ENCODE data around the gene CBX1. TPM values are rescaled to one million over a fixed set of nuclear protein-coding genes. Genes with fewer than 3 reads are reported as not detected.
"Not testable (repeated sequence)": the region's sequence is repeated elsewhere in the genome, so short reads cannot be mapped to it uniquely, and the experiment has no call there.

CBX1 gene
- total RNA-seq, 2 experiments from 2014 or later = 59.7 to 70.4 TPM

- peaks cover 36% of the 10 kb centered on the region; the same call in 1 of the 2 replicates for H3K79me2 ChIP-seq (ENCODE audit: insufficient read depth, low read depth, low read length)
- no peak overlapping the region for H3K27ac ChIP-seq (ENCODE audit: low read depth, low read length, poor library complexity, severe bottlenecking)
- no TSS peak for BruUV-seq (replicated peaks)
- ChIA-PET CTCF (ENCODE audit: unreplicated experiment) (no interaction called here), POLR2A (interaction anchor here (0.6 to 1.0 kb wide), 2 partner anchors 33 to 342 kb away, joined by 5 read pairs; partner anchors contain the start of gene NFE2L1)
- H3K4me3 ChIP-seq (ENCODE audit: low read depth, low read length, poor library complexity, severe bottlenecking) = no peak overlapping the region
- no peak overlapping the region for H2AFZ ChIP-seq (ENCODE audit: low read length)
- H4K20me1 ChIP-seq (ENCODE audit: insufficient read depth, low read length) = peaks cover 7% of the 10 kb centered on the region; the same call in 1 of the 2 replicates
- TF ChIP-seq EZH2phosphoT487 (IDR thresholded peaks at IDR 0.05; ENCODE audit: borderline replicate concordance, low read depth, low read length) = no peak
- no peak for TF ChIP-seq CTCF (conservative IDR thresholded peaks at IDR 0.05; ENCODE audit: low read length)
- no peaks in the 10 kb centered on the region for H3K9me2 ChIP-seq (ENCODE audit: insufficient read depth, low read length)
- no peak for DNase-seq (ENCODE audit: low spot score)
- intact Hi-C loops (cut with micrococcal nuclease; ENCODE audit: unreplicated experiment) = no loop called here
- peaks cover 3% of the 10 kb centered on the region; the same call in 1 of the 2 replicates for H3K36me3 ChIP-seq (ENCODE audit: insufficient read depth, low read length)
- no peaks in the 10 kb centered on the region for H3K9me3 ChIP-seq (ENCODE audit: low read length)
- no peak overlapping the region for H3K4me2 ChIP-seq (ENCODE audit: low read length)
- peaks cover 11% of the 10 kb centered on the region for H3K4me1 ChIP-seq (ENCODE audit: insufficient read depth, low read length, poor library complexity, severe bottlenecking)
These were observed 19.4 kb downstream of the CBX1 start for GRCh38 chr17:48081858-48082257.

- CTCF ChIA-PET (ENCODE audit: unreplicated experiment); H3K9me3 ChIP-seq (ENCODE audit: low read length); H3K4me2 ChIP-seq (ENCODE audit: low read length); intact Hi-C loops (cut with micrococcal nuclease; ENCODE audit: unreplicated experiment); DNase-seq (ENCODE audit: low spot score); BruUV-seq (replicated peaks); H3K27ac ChIP-seq (ENCODE audit: low read depth, low read length, poor library complexity, severe bottlenecking); H3K9me2 ChIP-seq (ENCODE audit: insufficient read depth, low read length); H3K4me3 ChIP-seq (ENCODE audit: low read depth, low read length, poor library complexity, severe bottlenecking); H4K20me1 ChIP-seq (ENCODE audit: insufficient read depth, low read length); H2AFZ ChIP-seq (ENCODE audit: low read length); H3K4me1 ChIP-seq (ENCODE audit: insufficient read depth, low read length, poor library complexity, severe bottlenecking): not testable (repeated sequence)
- peaks cover 48% of the 10 kb centered on the region for H3K36me3 ChIP-seq (ENCODE audit: insufficient read depth, low read length)
- peaks cover 14% of the 10 kb centered on the region; the same call in 1 of the 2 replicates for H3K79me2 ChIP-seq (ENCODE audit: insufficient read depth, low read depth, low read length)
- POLR2A ChIA-PET = interaction anchor here (0.8 kb wide), 1 partner anchor 21 kb away, joined by 3 read pairs; no protein-coding TSS in a partner anchor
These were observed 24.1 kb downstream of the CBX1 start for GRCh38 chr17:48077152-48077551.

GRCh38 chr17:48074322-48075081 lies 26.8 kb downstream of the CBX1 start:
- Histone ChIP-seq H3K79me2 (ENCODE audit: insufficient read depth, low read depth, low read length) (peaks cover 3% of the 10 kb centered on the region; the same call in 1 of the 2 replicates), H4K20me1 (ENCODE audit: insufficient read depth, low read length) (no peaks in the 10 kb centered on the region; the same call in 1 of the 2 replicates), H3K4me1 (ENCODE audit: insufficient read depth, low read length, poor library complexity, severe bottlenecking) (no peaks in the 10 kb centered on the region), H2AFZ (ENCODE audit: low read length) (no peak overlapping the region), H3K4me3 (ENCODE audit: low read depth, low read length, poor library complexity, severe bottlenecking) (no peak overlapping the region), H3K27ac (ENCODE audit: low read depth, low read length, poor library complexity, severe bottlenecking) (no peak overlapping the region), H3K9me3 (ENCODE audit: low read length) (no peaks in the 10 kb centered on the region), H3K9me2 (ENCODE audit: insufficient read depth, low read length) (no peaks in the 10 kb centered on the region), H3K36me3 (ENCODE audit: insufficient read depth, low read length) (peaks cover 73% of the 10 kb centered on the region), H3K4me2 (ENCODE audit: low read length) (no peak overlapping the region)
- TF ChIP-seq EZH2phosphoT487 (IDR thresholded peaks at IDR 0.05; ENCODE audit: borderline replicate concordance, low read depth, low read length) = no peak
- TF ChIP-seq CTCF (conservative IDR thresholded peaks at IDR 0.05; ENCODE audit: low read length) = peak; percentile 92
- POLR2A ChIA-PET = interaction anchor here (0.8 kb wide), 1 partner anchor 20 kb away, joined by 4 read pairs; no protein-coding TSS in a partner anchor
- CTCF ChIA-PET (ENCODE audit: unreplicated experiment) = interaction anchor here (0.7 kb wide), 1 partner anchor 9 kb away, joined by 3 read pairs; no protein-coding TSS in a partner anchor
- BruUV-seq (replicated peaks) = no TSS peak
- intact Hi-C loops (cut with micrococcal nuclease; ENCODE audit: unreplicated experiment) = loop anchor here (1.0 kb wide), 1 partner anchor 48 kb away; no protein-coding TSS in a partner anchor
- DNase-seq (ENCODE audit: low spot score) = peak; percentile 75

- H3K4me3 ChIP-seq (ENCODE audit: low read depth, low read length, poor library complexity, severe bottlenecking); BruUV-seq (replicated peaks); H4K20me1 ChIP-seq (ENCODE audit: insufficient read depth, low read length); H3K9me2 ChIP-seq (ENCODE audit: insufficient read depth, low read length); H3K9me3 ChIP-seq (ENCODE audit: low read length); CTCF ChIA-PET (ENCODE audit: unreplicated experiment); H3K4me2 ChIP-seq (ENCODE audit: low read length); H3K79me2 ChIP-seq (ENCODE audit: insufficient read depth, low read depth, low read length); DNase-seq (ENCODE audit: low spot score); H3K4me1 ChIP-seq (ENCODE audit: insufficient read depth, low read length, poor library complexity, severe bottlenecking); H3K27ac ChIP-seq (ENCODE audit: low read depth, low read length, poor library complexity, severe bottlenecking); H2AFZ ChIP-seq (ENCODE audit: low read length): not testable (repeated sequence)
- peaks cover 79% of the 10 kb centered on the region for H3K36me3 ChIP-seq (ENCODE audit: insufficient read depth, low read length)
- POLR2A ChIA-PET = interaction anchor here (0.8 to 1.2 kb wide), 2 partner anchors 19 to 45 kb away, joined by 3 to 4 read pairs; no protein-coding TSS in a partner anchor
- intact Hi-C loops (cut with micrococcal nuclease; ENCODE audit: unreplicated experiment) = loop anchor here (1.0 kb wide), 1 partner anchor 47 kb away; no protein-coding TSS in a partner anchor
These were observed 27.6 kb downstream of the CBX1 start for GRCh38 chr17:48073566-48074094.

All from OCI-LY7 (cell line).